HL-60/S4 treated with phorbol 12-myristate 13-acetate at 8.2 ng/mL for 4 days and 3 days (cell line): ENCODE results near the gene IMPA2.
"Not testable (repeated sequence)": the region's sequence is repeated elsewhere in the genome, so short reads cannot be mapped to it uniquely, and the experiment has no call there.

ENCODE experiments used
- in situ Hi-C: fragments of 300-500 bp; cut with MboI; formaldehyde crosslinking; loops from 2 replicates; pipeline ENCODE4 v1.15.0; 2022; ENCODE audit warnings: low sequenced_read_pairs

IMPA2 gene

GRCh38 chr18:12064086-12064763 is 82.9 kb downstream of the IMPA2 start:
- in situ Hi-C loops = no loop called here

- in situ Hi-C loops = no loop called here
These were observed 84.1 kb downstream of the IMPA2 start for GRCh38 chr18:12065397-12065796.

GRCh38 chr18:12066910-12067511 is 85.7 kb downstream of the IMPA2 start:
- in situ Hi-C loops = no loop called here

- in situ Hi-C loops = no loop called here
These were observed 86.4 kb downstream of the IMPA2 start for GRCh38 chr18:12067671-12068070.

- in situ Hi-C loops = not testable (repeated sequence)
These were observed 87.1 kb downstream of the IMPA2 start for GRCh38 chr18:12068316-12068949.

GRCh38 chr18:12068950-12069320 is 87.6 kb downstream of the IMPA2 start:
- in situ Hi-C loops = no loop called here

DNA sequence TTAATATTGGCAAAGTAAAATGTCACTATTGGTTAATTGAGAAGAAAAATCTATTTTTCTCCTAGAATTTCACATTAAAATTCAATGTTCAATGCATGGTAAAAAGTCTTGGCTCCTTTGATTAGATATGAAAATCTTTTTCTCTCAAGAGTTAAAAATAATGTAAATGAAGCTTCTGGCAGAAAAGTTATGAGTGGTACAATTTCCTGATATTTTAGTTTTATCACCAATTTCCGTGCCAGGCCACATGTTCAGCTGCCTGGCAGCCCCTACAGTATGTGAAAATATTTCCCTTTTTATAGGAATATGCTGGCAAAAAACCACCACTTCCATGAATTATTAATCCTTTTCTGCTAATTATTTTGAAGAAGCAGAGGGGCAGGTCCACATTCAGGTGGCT is 89.8 kb downstream of the IMPA2 start:
- in situ Hi-C loops = not testable (repeated sequence)

- in situ Hi-C loops = no loop called here
These were observed 91.7 kb downstream of the IMPA2 start for GRCh38 chr18:12072996-12073395.

DNA sequence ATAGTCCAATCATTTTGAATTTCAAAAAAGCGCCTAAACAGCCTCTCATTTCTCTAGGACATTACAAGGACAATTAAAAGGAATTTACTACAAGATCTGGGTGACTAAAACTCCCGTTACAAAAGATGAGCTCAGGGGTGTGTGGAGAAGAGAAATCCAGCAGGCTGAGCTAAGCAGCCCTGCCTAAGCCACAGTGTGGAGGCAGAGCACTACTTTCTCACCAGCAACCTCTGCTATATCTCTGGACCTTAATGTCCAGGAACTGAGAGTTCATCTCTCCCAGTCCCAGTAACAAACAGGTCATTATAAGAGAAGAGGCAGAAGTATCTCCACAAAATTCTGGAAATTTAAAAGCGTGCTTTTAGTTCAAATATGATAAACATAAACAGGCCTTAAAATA is 93.4 kb downstream of the IMPA2 start:
- in situ Hi-C loops = no loop called here

GRCh38 chr18:12076424-12077140 is 95.3 kb downstream of the IMPA2 start:
- in situ Hi-C loops = no loop called here

DNA sequence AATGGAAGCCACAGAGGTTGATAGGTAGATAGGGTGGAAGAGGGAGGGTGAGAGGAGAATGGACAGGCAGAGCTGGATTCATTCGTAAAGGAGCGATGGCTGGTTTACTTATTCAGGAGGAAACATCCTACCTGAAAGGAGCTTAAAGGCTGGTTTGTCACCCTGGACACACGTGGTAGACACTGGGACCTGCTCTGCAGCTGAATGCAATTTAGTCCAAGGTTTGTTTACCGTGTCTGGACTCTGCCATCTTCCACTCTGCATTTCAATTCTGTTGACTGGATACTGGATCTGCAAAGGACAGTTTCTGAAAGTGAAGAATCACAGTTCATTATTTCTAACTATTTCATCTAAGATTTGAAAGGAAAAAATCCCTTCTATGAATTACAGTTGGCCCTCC is 96.7 kb downstream of the IMPA2 start:
- in situ Hi-C loops = not testable (repeated sequence)

DNA sequence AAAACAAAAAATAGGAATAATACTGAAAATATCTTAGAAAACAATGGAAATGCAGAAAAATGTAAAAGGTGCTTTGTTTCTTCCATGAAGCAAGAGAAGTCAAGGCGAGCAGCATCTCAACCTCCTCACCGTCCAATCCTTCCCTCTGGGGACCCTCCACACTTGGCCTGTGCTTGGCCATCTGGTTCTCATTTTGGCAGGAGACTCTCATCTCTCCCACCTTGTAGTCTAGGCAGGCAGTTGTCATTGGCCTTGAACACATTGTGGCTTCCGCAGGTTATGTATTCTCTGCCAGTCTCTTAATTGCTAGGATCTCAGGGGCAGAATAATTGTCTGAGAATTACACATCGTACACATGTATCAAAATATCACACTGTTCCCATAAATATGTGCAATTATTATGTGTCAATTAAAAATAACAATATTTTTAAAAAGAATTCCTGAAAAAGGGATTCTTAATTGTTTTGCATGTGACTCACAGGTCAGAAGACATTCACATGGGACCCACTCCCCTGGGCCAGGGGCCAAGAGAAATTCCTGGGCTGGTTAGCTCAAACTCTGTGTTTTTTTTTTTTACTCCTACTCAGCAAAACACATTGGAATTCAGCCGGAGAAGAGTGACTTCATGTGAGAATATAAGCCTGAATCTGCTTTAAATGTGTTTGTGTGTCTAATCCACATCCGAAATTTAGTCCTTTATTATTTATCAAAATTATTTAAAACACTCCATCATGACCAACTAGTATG is 98.4 kb downstream of the IMPA2 start:
- in situ Hi-C loops = no loop called here
